ENCODE data around the gene IRF2BPL. TPM values are rescaled to one million over a fixed set of nuclear protein-coding genes. Genes with fewer than 3 reads are reported as not detected.

IRF2BPL gene
- total RNA-seq, 1 experiment from 2014 or later = 113 TPM

- intact Hi-C loops (cut with micrococcal nuclease) = loop anchor here (5.0 kb wide), 1 partner anchor 41 kb away; no protein-coding TSS in a partner anchor
- ChIA-PET CTCF (no interaction called here), POLR2A (ENCODE audit: unreplicated experiment) (no interaction called here)
- H3K4me1 ChIP-seq (ENCODE audit: insufficient read depth, low read length) = peaks cover 48% of the 10 kb centered on the region
- peaks cover 4% of the 10 kb centered on the region for H3F3A ChIP-seq (ENCODE audit: low read length, unreplicated experiment)
- no peaks in the 10 kb centered on the region for H4K20me1 ChIP-seq (ENCODE audit: low read length)
- H3K27ac ChIP-seq (ENCODE audit: low read length) = no peak overlapping the region
- BruUV-seq (replicated peaks) = no TSS peak
- no peak overlapping the region for H3K4me2 ChIP-seq (ENCODE audit: low read length)
- H3K79me2 ChIP-seq (ENCODE audit: low read length) = no peaks in the 10 kb centered on the region
- ATAC-seq = no peak
- no peaks in the 10 kb centered on the region for H3K9me3 ChIP-seq (ENCODE audit: low read length)
- no peaks in the 10 kb centered on the region for H3K9me2 ChIP-seq (replicated peaks; ENCODE audit: low read length)
- no peak overlapping the region for H3K4me3 ChIP-seq (ENCODE audit: low read length)
- no peak overlapping the region for H3K9ac ChIP-seq (ENCODE audit: low read length)
- no peaks in the 10 kb centered on the region for H3K36me3 ChIP-seq (ENCODE audit: low read depth, low read length)
- no peak for DNase-seq
- no peak overlapping the region for H2AFZ ChIP-seq (ENCODE audit: low read length)
- TF ChIP-seq EZH2phosphoT487 (IDR thresholded peaks at IDR 0.05; ENCODE audit: borderline replicate concordance, low read length) (no peak), CTCF (conservative IDR thresholded peaks at IDR 0.05; ENCODE audit: low read depth, low read length) (no peak)
- H3K27me3 ChIP-seq (ENCODE audit: low read length) = no peaks in the 10 kb centered on the region
Observed at GRCh38 chr14:77002889-77003288, 25.6 kb downstream of the IRF2BPL start.

GRCh38 chr14:77002335-77002734 lies 26.2 kb downstream of the IRF2BPL start:
- TF ChIP-seq EZH2phosphoT487 (IDR thresholded peaks at IDR 0.05; ENCODE audit: borderline replicate concordance, low read length) (no peak), EZH2 (IDR thresholded peaks at IDR 0.05; ENCODE audit: low read length, unreplicated experiment) (no peak), CTCF (conservative IDR thresholded peaks at IDR 0.05; ENCODE audit: low read depth, low read length) (no peak)
- no peaks in the 10 kb centered on the region for H3K9me3 ChIP-seq (ENCODE audit: low read length)
- ChIA-PET CTCF (no interaction called here), POLR2A (ENCODE audit: unreplicated experiment) (no interaction called here)
- H3K4me1 ChIP-seq (ENCODE audit: insufficient read depth, low read length) = peaks cover 46% of the 10 kb centered on the region
- H3K9me2 ChIP-seq (replicated peaks; ENCODE audit: low read length) = no peaks in the 10 kb centered on the region
- no peak for ATAC-seq
- DNase-seq = no peak
- no TSS peak for BruUV-seq (replicated peaks)
- H3K4me2 ChIP-seq (ENCODE audit: low read length) = no peak overlapping the region
- intact Hi-C loops (cut with micrococcal nuclease) = loop anchor here (5.0 kb wide), 1 partner anchor 40 kb away; no protein-coding TSS in a partner anchor
- H2AFZ ChIP-seq (ENCODE audit: low read length) = no peak overlapping the region
- no peak overlapping the region for H3K9ac ChIP-seq (ENCODE audit: low read length)
- H3K4me3 ChIP-seq (ENCODE audit: low read length) = no peak overlapping the region
- no peaks in the 10 kb centered on the region for H3K36me3 ChIP-seq (ENCODE audit: low read depth, low read length)
- H3K27me3 ChIP-seq (ENCODE audit: low read length) = no peaks in the 10 kb centered on the region
- no peaks in the 10 kb centered on the region for H4K20me1 ChIP-seq (ENCODE audit: low read length)
- no peaks in the 10 kb centered on the region for H3K79me2 ChIP-seq (ENCODE audit: low read length)
- H3K27ac ChIP-seq (ENCODE audit: low read length) = no peak overlapping the region
- H3F3A ChIP-seq (ENCODE audit: low read length, unreplicated experiment) = peaks cover 4% of the 10 kb centered on the region

GRCh38 chr14:77000340-77001270 lies 27.9 kb downstream of the IRF2BPL start:
- Histone ChIP-seq H3K36me3 (ENCODE audit: low read depth, low read length) (no peaks in the 10 kb centered on the region), H3K79me2 (ENCODE audit: low read length) (no peaks in the 10 kb centered on the region), H2AFZ (ENCODE audit: low read length) (peak overlapping the region; percentile 48; the same call in 1 of the 2 replicates), H4K20me1 (ENCODE audit: low read length) (no peaks in the 10 kb centered on the region), H3K27me3 (ENCODE audit: low read length) (no peaks in the 10 kb centered on the region), H3K9me2 (replicated peaks; ENCODE audit: low read length) (no peaks in the 10 kb centered on the region), H3F3A (ENCODE audit: low read length, unreplicated experiment) (peaks cover 4% of the 10 kb centered on the region), H3K9ac (ENCODE audit: low read length) (no peak overlapping the region), H3K4me1 (ENCODE audit: insufficient read depth, low read length) (peaks cover 34% of the 10 kb centered on the region), H3K9me3 (ENCODE audit: low read length) (no peaks in the 10 kb centered on the region), H3K27ac (ENCODE audit: low read length) (no peak overlapping the region), H3K4me2 (ENCODE audit: low read length) (no peak overlapping the region), H3K4me3 (ENCODE audit: low read length) (no peak overlapping the region)
- intact Hi-C loops (cut with micrococcal nuclease) = loop anchor here (5.0 kb wide), 1 partner anchor 38 kb away; no protein-coding TSS in a partner anchor
- no peak for DNase-seq
- POLR2A ChIA-PET (ENCODE audit: unreplicated experiment) = no interaction called here
- CTCF ChIA-PET = interaction anchor here (0.6 kb wide), 1 partner anchor 9 kb away, joined by 3 read pairs; no protein-coding TSS in a partner anchor
- ATAC-seq = peak; percentile 35
- BruUV-seq (replicated peaks) = no TSS peak
- TF ChIP-seq EZH2phosphoT487 (IDR thresholded peaks at IDR 0.05; ENCODE audit: borderline replicate concordance, low read length) (no peak), EZH2 (IDR thresholded peaks at IDR 0.05; ENCODE audit: low read length, unreplicated experiment) (no peak), CTCF (conservative IDR thresholded peaks at IDR 0.05; ENCODE audit: low read depth, low read length) (no peak)

All from PC-3 (cell line).